Osteoblast (primary cell): ENCODE results near the gene COMMD1. TPM values are rescaled to one million over a fixed set of nuclear protein-coding genes. Genes with fewer than 3 reads are reported as not detected.

Experiments
- DNase-seq: peaks from one replicate; pipeline ENCODE4 v3.0.0; 2011; ENCODE audit warnings: low spot score, mixed read lengths; ENCODE audit not compliant: insufficient read length; ENCODE audit errors: missing footprints
- H2AFZ ChIP-seq: 2 replicates; pipeline ENCODE4 v1.6.0; 2011; ENCODE audit warnings: mild to moderate bottlenecking, low read length
- H3K27ac ChIP-seq: 2 replicates; pipeline ENCODE4 v1.5.1; 2011; ENCODE audit warnings: mild to moderate bottlenecking, low read depth, low read length, moderate library complexity
- H3K27me3 ChIP-seq: 2 replicates; pipeline ENCODE4 v1.6.0; 2012; ENCODE audit warnings: mild to moderate bottlenecking, control low read depth, inconsistent platforms, low read length, moderate library complexity; ENCODE audit not compliant: insufficient read depth
- H3K36me3 ChIP-seq: 2 replicates; pipeline ENCODE4 v1.5.1; 2011; ENCODE audit warnings: mild to moderate bottlenecking, low read length, control low read depth, moderate library complexity; ENCODE audit not compliant: insufficient read depth
- H3K4me1 ChIP-seq: 2 replicates; pipeline ENCODE4 v1.5.1; 2011; ENCODE audit warnings: mild to moderate bottlenecking, low read length, control low read depth, moderate library complexity; ENCODE audit not compliant: insufficient read depth
- H3K4me2 ChIP-seq: 2 replicates; pipeline ENCODE4 v1.6.0; 2011; ENCODE audit warnings: mild to moderate bottlenecking, low read length; ENCODE audit not compliant: insufficient read depth
- H3K4me3 ChIP-seq: fragments of 200-600 bp; sonication (generic); 3 replicates; pipeline ENCODE4 v1.5.1; 2012; ENCODE audit warnings: mild to moderate bottlenecking, low read length, inconsistent platforms; ENCODE audit not compliant: insufficient read depth
- H3K79me2 ChIP-seq: 2 replicates; pipeline ENCODE4 v1.6.0; 2012; ENCODE audit warnings: mild to moderate bottlenecking, low read length, control low read depth, inconsistent platforms; ENCODE audit not compliant: insufficient read depth
- H3K9me3 ChIP-seq: 2 replicates; pipeline ENCODE4 v1.5.1; 2011; ENCODE audit warnings: low read depth, low read length, control low read depth
- H4K20me1 ChIP-seq: 2 replicates; pipeline ENCODE4 v1.6.0; 2012; ENCODE audit warnings: mild to moderate bottlenecking, low read length, control low read depth; ENCODE audit not compliant: insufficient read depth
- CTCF ChIP-seq: IDR thresholded peaks from 2 replicates; pipeline ENCODE4 v1.5.1; 2011; ENCODE audit warnings: mild to moderate bottlenecking, low read depth, low read length, moderate library complexity; ENCODE audit errors: extremely low read depth
- total RNA-seq: library from RNA; depleted of rRNA; stranded (reverse); fragments of >200 nt; gene quantifications from 2 replicates; pipeline ENCODE4 v1.2.3, GENCODE V29; 2012

COMMD1 gene
- total RNA-seq, 1 donor: 51.8 TPM

- no peaks in the 10 kb centered on the region for H3K27me3 ChIP-seq
- no peak overlapping the region for H3K4me3 ChIP-seq
- no peaks in the 10 kb centered on the region for H3K36me3 ChIP-seq
- no peak overlapping the region for H3K4me2 ChIP-seq
- H3K9me3 ChIP-seq: no peaks in the 10 kb centered on the region
- no peaks in the 10 kb centered on the region for H3K4me1 ChIP-seq
- peaks cover 3% of the 10 kb centered on the region for H3K79me2 ChIP-seq
- no peak overlapping the region for H2AFZ ChIP-seq
- TF ChIP-seq CTCF: no peak
- no peak overlapping the region for H3K27ac ChIP-seq
- peaks cover 2% of the 10 kb centered on the region for H4K20me1 ChIP-seq
- DNase-seq: no peak
Measured at GRCh38 chr2:61959381-61960293, 54.2 kb downstream of the COMMD1 start.

GRCh38 chr2:61961231-61961901 lies 55.9 kb downstream of the COMMD1 start:
- Histone ChIP-seq H3K9me3 (no peaks in the 10 kb centered on the region), H2AFZ (no peak overlapping the region), H3K4me3 (no peak overlapping the region), H4K20me1 (peaks cover 2% of the 10 kb centered on the region), H3K79me2 (peaks cover 3% of the 10 kb centered on the region), H3K36me3 (no peaks in the 10 kb centered on the region), H3K4me1 (no peaks in the 10 kb centered on the region), H3K27me3 (no peaks in the 10 kb centered on the region), H3K27ac (no peak overlapping the region), H3K4me2 (no peak overlapping the region)
- TF ChIP-seq CTCF: no peak
- no peak for DNase-seq

- H2AFZ ChIP-seq: no peak overlapping the region
- no peak for TF ChIP-seq CTCF
- no peak overlapping the region for H3K4me2 ChIP-seq
- no peaks in the 10 kb centered on the region for H3K27me3 ChIP-seq
- H4K20me1 ChIP-seq: peaks cover 2% of the 10 kb centered on the region
- H3K36me3 ChIP-seq: no peaks in the 10 kb centered on the region
- no peak overlapping the region for H3K4me3 ChIP-seq
- H3K27ac ChIP-seq: no peak overlapping the region
- peaks cover 3% of the 10 kb centered on the region for H3K79me2 ChIP-seq
- no peaks in the 10 kb centered on the region for H3K9me3 ChIP-seq
- DNase-seq: no peak
- peaks cover 5% of the 10 kb centered on the region for H3K4me1 ChIP-seq
Measured at GRCh38 chr2:61962095-61962984, 56.9 kb downstream of the COMMD1 start.
